ENCODE data around the gene IP6K1. TPM values are rescaled to one million over a fixed set of nuclear protein-coding genes. Genes with fewer than 3 reads are reported as not detected.

IP6K1 gene
- total RNA-seq, 4 donors from 2014 or later: 42.4 to 74.0 (median 43.8) TPM

- Histone ChIP-seq H3K27me3 (no peaks in the 10 kb centered on the region), H3K27ac (peak overlapping the region; percentile 80 to 87 (median 86)), H3K36me3 (peaks cover 23 to 32% of the 10 kb centered on the region in 2 donors), H3K4me3 (replicated peaks in 1 of 3) (no peak overlapping the region), H3K9me3 (no peaks in the 10 kb centered on the region), H3K4me1 (peaks cover 14 to 41% of the 10 kb centered on the region in 2 donors)
- peak; percentile 96 to 97 for DNase-seq
- TF ChIP-seq POLR2A (IDR thresholded peaks at IDR 0.05): peak in 1 of 2 donors; percentile 63
- no peak for TF ChIP-seq CTCF (IDR thresholded peaks at IDR 0.05)
- WGBS, 2 donors: 33 to 72% methylated on average over 4 to 6 of the region's 6 CpGs
- intact Hi-C loops (cut with DNase I): no loop called here
These were observed 103.2 kb downstream of the IP6K1 start for GRCh38 chr3:49683162-49683561.

DNA sequence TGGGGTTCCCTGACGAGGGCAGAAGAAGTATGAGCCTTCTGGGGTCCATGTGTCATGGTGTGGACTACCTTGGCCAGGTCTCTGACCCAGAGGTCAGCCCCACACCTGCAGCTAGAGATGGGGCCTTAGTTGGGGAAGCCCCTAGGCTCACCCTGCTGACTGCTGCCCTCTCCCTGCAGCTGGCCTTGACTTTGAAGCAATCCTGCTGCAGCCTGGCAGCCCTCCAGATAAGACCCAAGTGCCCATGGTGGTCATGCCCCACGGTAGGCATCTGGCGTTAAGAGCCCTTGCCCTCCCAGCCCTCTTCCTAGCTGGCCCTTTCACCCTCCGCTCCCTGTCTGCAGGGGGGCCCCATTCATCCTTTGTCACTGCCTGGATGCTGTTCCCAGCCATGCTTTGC is 104.8 kb downstream of the IP6K1 start:
- Histone ChIP-seq H3K27ac (peak overlapping the region in 2 of 3 donors; percentile 80 to 87), H3K36me3 (peaks cover 23 to 47% of the 10 kb centered on the region in 2 donors), H3K4me1 (peaks cover 14 to 38% of the 10 kb centered on the region in 2 donors), H3K9me3 (no peaks in the 10 kb centered on the region), H3K27me3 (no peaks in the 10 kb centered on the region), H3K4me3 (replicated peaks in 1 of 3) (no peak overlapping the region)
- intact Hi-C loops (cut with DNase I): no loop called here
- no peak for DNase-seq
- WGBS, 2 donors: 86% methylated on average over 4 of the region's 4 CpGs
- TF ChIP-seq POLR2A (IDR thresholded peaks at IDR 0.05): no peak
- TF ChIP-seq CTCF (IDR thresholded peaks at IDR 0.05): no peak

GRCh38 chr3:49681232-49681522 is 105.2 kb downstream of the IP6K1 start:
- H3K9me3 ChIP-seq: no peaks in the 10 kb centered on the region
- intact Hi-C loops (cut with DNase I): no loop called here
- WGBS, 2 donors: 92 to 100% methylated on average over 1 to 2 of the region's 2 CpGs
- H3K36me3 ChIP-seq: peaks cover 23 to 50% of the 10 kb centered on the region in 2 donors
- no peak for DNase-seq
- H3K4me3 ChIP-seq (replicated peaks in 1 of 3): no peak overlapping the region
- H3K27ac ChIP-seq: peak overlapping the region in 1 of 3 donors; percentile 80
- H3K27me3 ChIP-seq: no peaks in the 10 kb centered on the region
- no peak for TF ChIP-seq CTCF (IDR thresholded peaks at IDR 0.05)
- no peak for TF ChIP-seq POLR2A (IDR thresholded peaks at IDR 0.05)
- H3K4me1 ChIP-seq: peaks cover 14 to 36% of the 10 kb centered on the region in 2 donors

GRCh38 chr3:49680493-49681231 is 105.7 kb downstream of the IP6K1 start:
- intact Hi-C loops (cut with DNase I): no loop called here
- DNase-seq: no peak
- H3K9me3 ChIP-seq: no peaks in the 10 kb centered on the region
- peaks cover 23 to 52% of the 10 kb centered on the region in 2 donors for H3K36me3 ChIP-seq
- no peak overlapping the region for H3K4me3 ChIP-seq (replicated peaks in 1 of 3)
- no peak for TF ChIP-seq POLR2A (IDR thresholded peaks at IDR 0.05)
- 85 to 98% methylated on average over 6 of the region's 7 CpGs for WGBS, 2 donors
- peaks cover 14 to 31% of the 10 kb centered on the region in 2 donors for H3K4me1 ChIP-seq
- H3K27ac ChIP-seq: peak overlapping the region in 1 of 3 donors; percentile 80
- H3K27me3 ChIP-seq: no peaks in the 10 kb centered on the region

GRCh38 chr3:49675912-49676311 is 110.4 kb downstream of the IP6K1 start:
- Histone ChIP-seq H3K27ac (no peak overlapping the region), H3K9me3 (no peaks in the 10 kb centered on the region), H3K27me3 (no peaks in the 10 kb centered on the region), H3K36me3 (peaks cover 18 to 45% of the 10 kb centered on the region in 2 donors), H3K4me1 (peaks cover 14% of the 10 kb centered on the region in 2 donors), H3K4me3 (replicated peaks in 1 of 3) (no peak overlapping the region)
- no peak for DNase-seq
- no peak for TF ChIP-seq POLR2A (IDR thresholded peaks at IDR 0.05)
- no peak for TF ChIP-seq CTCF (IDR thresholded peaks at IDR 0.05)
- WGBS, 2 donors: 86 to 89% methylated on average over 4 to 11 of the region's 11 CpGs
- intact Hi-C loops (cut with DNase I): loop anchor here (5.0 kb wide), 1 partner anchor 51 kb away; no protein-coding TSS in a partner anchor
